Smooth muscle cell (in vitro differentiated cells): ENCODE measurements around the gene TAS2R41. TPM values are rescaled to one million over a fixed set of nuclear protein-coding genes. Genes with fewer than 3 reads are reported as not detected.

Experiments
- DNase-seq: peaks from one replicate; lab custom pipeline; 2025; ENCODE audit not compliant: unreplicated experiment; lab: John Stamatoyannopoulos, UW
- H2AFZ ChIP-seq: fragments of 200-600 bp; sonication (generic); 2 replicates; pipeline ENCODE4 v1.6.0; 2016; ENCODE audit warnings: antibody characterized with exemption, low read depth, mild to moderate bottlenecking
- H3F3A ChIP-seq: fragments of 200-600 bp; sonication (generic); 2 replicates; pipeline ENCODE4 v1.6.0; 2017; ENCODE audit warnings: antibody characterized with exemption, low read depth
- H3K27ac ChIP-seq: fragments of 200-600 bp; sonication (generic); 2 replicates; pipeline ENCODE4 v1.5.1; 2016; ENCODE audit warnings: low read depth, mild to moderate bottlenecking
- H3K27me3 ChIP-seq: fragments of 200-600 bp; sonication (generic); 2 replicates; pipeline ENCODE4 v1.6.1; 2016; ENCODE audit warnings: low read depth, mild to moderate bottlenecking
- H3K36me3 ChIP-seq: fragments of 200-600 bp; sonication (generic); 2 replicates; pipeline ENCODE4 v1.5.1; 2016; ENCODE audit warnings: low read depth
- H3K4me1 ChIP-seq: fragments of 200-600 bp; sonication (generic); 2 replicates; pipeline ENCODE4 v1.5.1; 2016; ENCODE audit warnings: low read depth
- H3K4me2 ChIP-seq: fragments of 200-600 bp; sonication (generic); 2 replicates; pipeline ENCODE4 v1.6.0; 2016; ENCODE audit warnings: mild to moderate bottlenecking
- H3K4me3 ChIP-seq: fragments of 200-600 bp; sonication (generic); 2 replicates; pipeline ENCODE4 v1.5.1; 2016; ENCODE audit warnings: mild to moderate bottlenecking
- H3K79me2 ChIP-seq: fragments of 200-600 bp; sonication (generic); 2 replicates; pipeline ENCODE4 v1.6.0; 2016; ENCODE audit warnings: low read depth, mild to moderate bottlenecking
- H3K9ac ChIP-seq: fragments of 200-600 bp; sonication (generic); 2 replicates; pipeline ENCODE4 v1.6.0; 2016; ENCODE audit warnings: low read depth
- H3K9me3 ChIP-seq: fragments of 200-600 bp; sonication (generic); replicated peaks from 2 replicates; pipeline ENCODE4 v1.5.1; 2016; ENCODE audit warnings: low read depth
- H4K20me1 ChIP-seq: fragments of 200-600 bp; sonication (generic); 2 replicates; pipeline ENCODE4 v1.6.0; 2016; ENCODE audit warnings: low read depth
- WGBS: methylation state at CpG from one replicate; pipeline ENCODE4 v1.1.7; 2016; ENCODE audit warnings: low lambda C conversion rate; 5-methylcytosine and 5-hydroxymethylcytosine counted together
- polyA plus RNA-seq: library from polyadenylated mRNA; unstranded; fragments of >200 nt; fragmentation: Nextera tagmentation; extraction: Ambion mirVana; gene quantifications from 2 replicates; pipeline ENCODE4 v1.2.1, GENCODE V29; 2016
- total RNA-seq: library from RNA; depleted of rRNA; stranded (reverse); fragments of >200 nt; gene quantifications from 2 replicates; pipeline ENCODE4 v1.2.3, GENCODE V29; 2014
- TF ChIP-seq, protein P1 (sequence below): fragments of 200-600 bp; sonication (generic); IDR thresholded peaks from 2 replicates; pipeline ENCODE4 v1.5.1; 2017; ENCODE audit warnings: borderline replicate concordance, mild to moderate bottlenecking, antibody characterized with exemption; ENCODE audit not compliant: insufficient read depth, poor library complexity, severe bottlenecking

The TAS2R41 gene, protein sequence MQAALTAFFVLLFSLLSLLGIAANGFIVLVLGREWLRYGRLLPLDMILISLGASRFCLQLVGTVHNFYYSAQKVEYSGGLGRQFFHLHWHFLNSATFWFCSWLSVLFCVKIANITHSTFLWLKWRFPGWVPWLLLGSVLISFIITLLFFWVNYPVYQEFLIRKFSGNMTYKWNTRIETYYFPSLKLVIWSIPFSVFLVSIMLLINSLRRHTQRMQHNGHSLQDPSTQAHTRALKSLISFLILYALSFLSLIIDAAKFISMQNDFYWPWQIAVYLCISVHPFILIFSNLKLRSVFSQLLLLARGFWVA
- total RNA-seq (not detected in 2 replicates), polyA plus RNA-seq (not detected in 2 replicates)

DNA sequence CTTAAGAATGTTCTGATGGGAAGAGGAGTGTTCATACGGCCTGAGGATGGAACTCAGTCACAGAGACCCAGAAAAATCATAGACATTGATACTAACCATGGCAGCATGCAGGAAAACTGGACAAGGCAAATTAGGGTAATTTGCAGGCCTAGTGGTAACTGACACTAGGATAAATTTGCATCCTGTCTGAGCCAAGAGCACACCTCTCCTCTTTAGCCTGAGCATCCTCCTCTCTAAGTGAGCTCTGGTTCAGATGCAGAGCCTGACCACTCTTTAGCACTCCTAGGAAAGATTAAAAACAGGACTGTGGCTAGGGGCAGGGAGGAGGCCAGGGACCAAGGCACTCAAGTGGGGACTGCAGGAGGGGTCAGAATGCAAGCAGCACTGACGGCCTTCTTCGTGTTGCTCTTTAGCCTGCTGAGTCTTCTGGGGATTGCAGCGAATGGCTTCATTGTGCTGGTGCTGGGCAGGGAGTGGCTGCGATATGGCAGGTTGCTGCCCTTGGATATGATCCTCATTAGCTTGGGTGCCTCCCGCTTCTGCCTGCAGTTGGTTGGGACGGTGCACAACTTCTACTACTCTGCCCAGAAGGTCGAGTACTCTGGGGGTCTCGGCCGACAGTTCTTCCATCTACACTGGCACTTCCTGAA is at the start of gene TAS2R41:
Gene TAS2R41 (plus strand): TSS at position 373 of the 650 bp plus-strand sequence. CDS start 0 bp downstream, at position 373.
- Histone ChIP-seq H3K4me3 (no peak within 1 kb of the TSS), H3K4me2 (no peak within 1 kb of the TSS), H3K27ac (no peak within 1 kb of the TSS)

DNA sequence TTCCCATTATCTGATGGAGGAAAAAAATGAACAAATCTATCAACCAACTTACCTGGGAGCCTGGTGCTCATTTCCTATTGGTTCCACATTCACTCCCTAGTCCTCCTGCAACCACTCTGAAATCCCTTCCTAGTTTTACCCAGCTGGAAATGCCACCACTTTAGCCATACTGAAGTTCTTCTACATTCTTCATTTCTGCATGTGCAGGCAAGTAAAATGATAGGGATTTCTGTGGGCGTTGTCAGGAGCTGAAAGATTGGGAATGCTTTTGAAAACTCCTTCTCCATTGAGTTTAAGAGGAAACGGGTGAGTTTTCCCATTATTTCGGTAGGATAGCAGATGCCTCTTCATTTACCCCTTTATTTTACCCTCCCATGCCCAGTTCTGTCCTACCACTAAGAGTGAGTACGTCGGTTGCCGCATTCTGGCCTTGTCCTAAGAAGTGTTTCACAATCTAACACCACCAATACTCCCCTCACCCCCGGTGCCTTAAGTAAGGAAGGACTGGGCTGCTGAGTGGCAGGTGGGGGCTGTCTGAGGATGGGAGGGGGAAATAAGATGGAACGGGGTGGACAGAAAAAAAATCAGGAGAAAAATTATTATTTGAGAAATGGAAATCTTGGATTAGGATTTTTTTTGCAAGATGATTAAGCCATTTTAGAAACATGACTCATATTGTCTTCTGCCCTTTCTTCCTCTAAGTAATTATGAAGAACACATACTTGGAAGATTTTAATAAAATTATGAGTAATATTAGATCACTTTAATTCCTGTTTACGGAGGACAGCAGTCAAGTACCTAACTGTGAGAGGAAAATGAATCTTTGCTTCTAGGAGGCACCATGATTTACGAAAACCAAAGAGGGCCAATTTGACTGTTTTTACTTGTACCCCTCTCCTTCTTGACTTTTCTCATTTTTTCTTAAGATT is 47.6 kb upstream of the TAS2R41 start:
- Histone ChIP-seq H3K27ac (no peak overlapping the region), H2AFZ (no peak overlapping the region), H3K4me3 (no peak overlapping the region), H3K4me2 (no peak overlapping the region), H3K9me3 (no peaks in the 10 kb centered on the region), H3K36me3 (no peaks in the 10 kb centered on the region), H4K20me1 (no peaks in the 10 kb centered on the region), H3F3A (no peaks in the 10 kb centered on the region), H3K27me3 (no peaks in the 10 kb centered on the region), H3K79me2 (no peaks in the 10 kb centered on the region), H3K9ac (no peak overlapping the region), H3K4me1 (no peaks in the 10 kb centered on the region)
- 94% methylated on average over 10 of the region's 10 CpGs for WGBS
- TF ChIP-seq, protein P1, sequence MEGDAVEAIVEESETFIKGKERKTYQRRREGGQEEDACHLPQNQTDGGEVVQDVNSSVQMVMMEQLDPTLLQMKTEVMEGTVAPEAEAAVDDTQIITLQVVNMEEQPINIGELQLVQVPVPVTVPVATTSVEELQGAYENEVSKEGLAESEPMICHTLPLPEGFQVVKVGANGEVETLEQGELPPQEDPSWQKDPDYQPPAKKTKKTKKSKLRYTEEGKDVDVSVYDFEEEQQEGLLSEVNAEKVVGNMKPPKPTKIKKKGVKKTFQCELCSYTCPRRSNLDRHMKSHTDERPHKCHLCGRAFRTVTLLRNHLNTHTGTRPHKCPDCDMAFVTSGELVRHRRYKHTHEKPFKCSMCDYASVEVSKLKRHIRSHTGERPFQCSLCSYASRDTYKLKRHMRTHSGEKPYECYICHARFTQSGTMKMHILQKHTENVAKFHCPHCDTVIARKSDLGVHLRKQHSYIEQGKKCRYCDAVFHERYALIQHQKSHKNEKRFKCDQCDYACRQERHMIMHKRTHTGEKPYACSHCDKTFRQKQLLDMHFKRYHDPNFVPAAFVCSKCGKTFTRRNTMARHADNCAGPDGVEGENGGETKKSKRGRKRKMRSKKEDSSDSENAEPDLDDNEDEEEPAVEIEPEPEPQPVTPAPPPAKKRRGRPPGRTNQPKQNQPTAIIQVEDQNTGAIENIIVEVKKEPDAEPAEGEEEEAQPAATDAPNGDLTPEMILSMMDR, result no peak
- no peak for DNase-seq

More for the DNA sequence above, at the start of gene TAS2R41:
- Histone ChIP-seq H3K4me1 (no peaks in the 10 kb centered on the region), H3K27me3 (no peaks in the 10 kb centered on the region), H3K36me3 (no peaks in the 10 kb centered on the region), H3K9ac (no peak within 1 kb of the TSS), H3K9me3 (no peaks in the 10 kb centered on the region), H3F3A (no peaks in the 10 kb centered on the region), H4K20me1 (no peaks in the 10 kb centered on the region), H2AFZ (no peak within 1 kb of the TSS), H3K79me2 (no peaks in the 10 kb centered on the region)
- 90% methylated on average over 10 of the region's 10 CpGs for WGBS
- DNase-seq, result no peak
- TF ChIP-seq, protein P1, result no peak

DNA sequence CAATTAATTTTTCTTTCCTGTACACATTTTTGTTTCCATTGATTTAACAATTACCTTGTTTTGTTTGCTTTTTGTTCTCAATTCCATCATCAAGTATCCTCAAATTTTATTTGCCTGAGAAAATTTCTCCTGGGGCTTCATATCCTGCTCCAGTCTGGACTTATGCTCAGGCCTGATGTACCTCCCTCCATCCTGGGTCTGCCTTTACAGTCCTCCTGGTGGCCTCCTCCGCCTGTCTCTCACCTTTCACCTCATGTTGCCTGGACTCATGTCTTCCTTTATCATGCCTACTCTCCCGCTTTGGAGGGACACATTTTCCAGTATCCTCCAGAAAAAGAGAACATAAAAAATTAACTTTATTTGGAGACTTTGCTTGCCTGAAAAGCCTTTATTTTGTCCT is 46.6 kb upstream of the TAS2R41 start:
- no peak for DNase-seq
- H3K4me1 ChIP-seq, result no peaks in the 10 kb centered on the region
- no peaks in the 10 kb centered on the region for H3K79me2 ChIP-seq
- H2AFZ ChIP-seq, result no peak overlapping the region
- H3K4me3 ChIP-seq, result no peak overlapping the region
- no peak overlapping the region for H3K4me2 ChIP-seq
- H3F3A ChIP-seq, result no peaks in the 10 kb centered on the region
- no peak overlapping the region for H3K27ac ChIP-seq
- H3K9ac ChIP-seq, result no peak overlapping the region
- TF ChIP-seq, protein P1, result no peak
- H3K36me3 ChIP-seq, result no peaks in the 10 kb centered on the region
- H4K20me1 ChIP-seq, result no peaks in the 10 kb centered on the region
- no peaks in the 10 kb centered on the region for H3K9me3 ChIP-seq
- 70% methylated on average over 2 of the region's 2 CpGs for WGBS
- no peaks in the 10 kb centered on the region for H3K27me3 ChIP-seq
